Upper lobe of left lung (tissue), 6 donors: ENCODE results near the gene HSPB6. TPM values are rescaled to one million over a fixed set of nuclear protein-coding genes. Genes with fewer than 3 reads are reported as not detected.

ENCODE experiments used
- ATAC-seq, 2 donors: fragments of 200-7000 bp; cut with Tn5 transposase; one replicate each; pipeline ENCODE4 v1.9.1; 2022; ENCODE audit warnings: mild to moderate bottlenecking in 2 of 2, moderate library complexity in 2 of 2; ENCODE audit not compliant: low FRiP score in 2 of 2
- DNase-seq, 2 donors: peaks; one replicate each; pipeline ENCODE4 v3.0.0-alpha.2; 2019 to 2020
- H3K27ac ChIP-seq, 4 donors: fragments of 200-600 bp; sonication (generic); one replicate each; pipeline ENCODE4 v1.5.1; 2016 to 2019
- H3K27me3 ChIP-seq, 4 donors: fragments of 200-600 bp; sonication (generic); one replicate each; pipeline ENCODE4 v1.5.1; 2017 to 2019
- H3K36me3 ChIP-seq, 4 donors: fragments of 200-600 bp; sonication (generic); one replicate each; pipeline ENCODE4 v1.5.1; 2016 to 2019
- H3K4me1 ChIP-seq, 4 donors: fragments of 200-600 bp; sonication (generic); one replicate each; pipeline ENCODE4 v1.5.1; 2018 to 2019
- H3K4me3 ChIP-seq, 4 donors: fragments of 200-600 bp; sonication (generic); one replicate each; pipeline ENCODE4 v1.5.1; 2017 to 2019; ENCODE audit warnings: mild to moderate bottlenecking in 2 of 4, moderate library complexity in 1 of 4
- H3K9me3 ChIP-seq, 4 donors: fragments of 200-600 bp; sonication (generic); one replicate each; pipeline ENCODE4 v1.5.1; 2018 to 2019
- EP300 ChIP-seq, 4 donors: sonication (generic); formaldehyde crosslinking; IDR thresholded peaks; one replicate each; pipeline ENCODE4 v1.5.1; 2017; ENCODE audit warnings: antibody characterized with exemption in 4 of 4, control low read depth in 2 of 4
- POLR2A ChIP-seq, 4 donors: fragments of 450-650 bp; IDR thresholded peaks; one replicate each; pipeline ENCODE4 v1.5.1; 2016 to 2017; ENCODE audit warnings: antibody characterized with exemption in 4 of 4, mild to moderate bottlenecking in 2 of 4
- POLR2AphosphoS5 ChIP-seq, 2 donors: sonication (generic); formaldehyde crosslinking; IDR thresholded peaks; one replicate each; pipeline ENCODE4 v1.5.1; 2017; ENCODE audit warnings: antibody characterized with exemption in 2 of 2
- WGBS, 2 donors: methylation state at CpG; one replicate each; pipeline ENCODE4 v1.1.5; 2017 to 2018; 5-methylcytosine and 5-hydroxymethylcytosine counted together
- total RNA-seq, 6 donors: library from RNA; depleted of rRNA in 4 of 6; stranded (reverse); fragments of >200 nt in 4 of 6; gene quantifications; one replicate each; pipeline versions ENCODE4 v1.1.0 to v1.2.1, GENCODE V29; 2016 to 2021
- TF ChIP-seq, protein P1 (sequence below), 6 experiments: fragments of 450-650 bp in 4 of 6; fragments of 200-600 bp in 2 of 6; sonication (generic) in 2 of 6; IDR thresholded peaks; one replicate each; pipeline ENCODE4 v1.5.1; 2016 to 2019; ENCODE audit warnings: antibody characterized with exemption in 6 of 6
- donor health status: DM: no; HTN: no; CAD: no; lungs with moderate emphysema.
- donor health status: DM: no; HTN: yes; CAD: no; lungs with severe emphysema.

Gene HSPB6
- total RNA-seq, 6 donors from 2014 or later, result 4.2 to 46.2 (median 18.4) TPM

DNA sequence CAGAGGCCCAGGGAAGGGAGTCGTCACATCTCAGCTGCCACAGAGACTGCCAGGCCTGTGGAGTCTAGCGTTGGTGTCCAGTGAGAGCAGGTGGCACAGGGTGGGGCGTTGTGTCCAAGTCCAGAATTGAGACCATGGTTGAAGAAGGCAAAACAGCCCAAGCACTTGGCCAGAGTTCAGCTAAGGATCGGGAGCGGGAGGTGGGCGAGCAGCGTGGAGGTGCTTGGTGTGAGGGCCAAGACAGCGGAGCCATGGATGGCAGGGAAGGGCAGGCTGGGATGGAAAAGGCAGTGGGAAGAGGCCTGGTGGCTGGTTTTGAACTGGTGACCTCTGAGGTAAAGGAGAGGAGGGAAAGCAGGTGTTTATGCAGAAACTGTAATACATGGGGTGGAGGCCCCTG lies 22.6 kb downstream of the HSPB6 start:
- peaks cover 31 to 99% (median 87%) of the 10 kb centered on the region in 4 donors for H3K36me3 ChIP-seq
- no peak overlapping the region for H3K4me3 ChIP-seq
- no peaks in the 10 kb centered on the region for H3K27me3 ChIP-seq
- TF ChIP-seq POLR2A (IDR thresholded peaks at IDR 0.05), result no peak
- no peak for TF ChIP-seq POLR2AphosphoS5 (IDR thresholded peaks at IDR 0.05)
- no peak for TF ChIP-seq EP300 (IDR thresholded peaks at IDR 0.05)
- TF ChIP-seq, protein P1, sequence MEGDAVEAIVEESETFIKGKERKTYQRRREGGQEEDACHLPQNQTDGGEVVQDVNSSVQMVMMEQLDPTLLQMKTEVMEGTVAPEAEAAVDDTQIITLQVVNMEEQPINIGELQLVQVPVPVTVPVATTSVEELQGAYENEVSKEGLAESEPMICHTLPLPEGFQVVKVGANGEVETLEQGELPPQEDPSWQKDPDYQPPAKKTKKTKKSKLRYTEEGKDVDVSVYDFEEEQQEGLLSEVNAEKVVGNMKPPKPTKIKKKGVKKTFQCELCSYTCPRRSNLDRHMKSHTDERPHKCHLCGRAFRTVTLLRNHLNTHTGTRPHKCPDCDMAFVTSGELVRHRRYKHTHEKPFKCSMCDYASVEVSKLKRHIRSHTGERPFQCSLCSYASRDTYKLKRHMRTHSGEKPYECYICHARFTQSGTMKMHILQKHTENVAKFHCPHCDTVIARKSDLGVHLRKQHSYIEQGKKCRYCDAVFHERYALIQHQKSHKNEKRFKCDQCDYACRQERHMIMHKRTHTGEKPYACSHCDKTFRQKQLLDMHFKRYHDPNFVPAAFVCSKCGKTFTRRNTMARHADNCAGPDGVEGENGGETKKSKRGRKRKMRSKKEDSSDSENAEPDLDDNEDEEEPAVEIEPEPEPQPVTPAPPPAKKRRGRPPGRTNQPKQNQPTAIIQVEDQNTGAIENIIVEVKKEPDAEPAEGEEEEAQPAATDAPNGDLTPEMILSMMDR (IDR thresholded peaks at IDR 0.05), result no peak
- H3K27ac ChIP-seq, result no peak overlapping the region
- DNase-seq, result no peak
- WGBS, 2 donors, result 93 to 96% methylated on average over 8 of the region's 8 CpGs
- no peaks in the 10 kb centered on the region for H3K9me3 ChIP-seq
- no peak for ATAC-seq
- peaks cover 0 to 5% (median 3%) of the 10 kb centered on the region in 4 donors for H3K4me1 ChIP-seq

DNA sequence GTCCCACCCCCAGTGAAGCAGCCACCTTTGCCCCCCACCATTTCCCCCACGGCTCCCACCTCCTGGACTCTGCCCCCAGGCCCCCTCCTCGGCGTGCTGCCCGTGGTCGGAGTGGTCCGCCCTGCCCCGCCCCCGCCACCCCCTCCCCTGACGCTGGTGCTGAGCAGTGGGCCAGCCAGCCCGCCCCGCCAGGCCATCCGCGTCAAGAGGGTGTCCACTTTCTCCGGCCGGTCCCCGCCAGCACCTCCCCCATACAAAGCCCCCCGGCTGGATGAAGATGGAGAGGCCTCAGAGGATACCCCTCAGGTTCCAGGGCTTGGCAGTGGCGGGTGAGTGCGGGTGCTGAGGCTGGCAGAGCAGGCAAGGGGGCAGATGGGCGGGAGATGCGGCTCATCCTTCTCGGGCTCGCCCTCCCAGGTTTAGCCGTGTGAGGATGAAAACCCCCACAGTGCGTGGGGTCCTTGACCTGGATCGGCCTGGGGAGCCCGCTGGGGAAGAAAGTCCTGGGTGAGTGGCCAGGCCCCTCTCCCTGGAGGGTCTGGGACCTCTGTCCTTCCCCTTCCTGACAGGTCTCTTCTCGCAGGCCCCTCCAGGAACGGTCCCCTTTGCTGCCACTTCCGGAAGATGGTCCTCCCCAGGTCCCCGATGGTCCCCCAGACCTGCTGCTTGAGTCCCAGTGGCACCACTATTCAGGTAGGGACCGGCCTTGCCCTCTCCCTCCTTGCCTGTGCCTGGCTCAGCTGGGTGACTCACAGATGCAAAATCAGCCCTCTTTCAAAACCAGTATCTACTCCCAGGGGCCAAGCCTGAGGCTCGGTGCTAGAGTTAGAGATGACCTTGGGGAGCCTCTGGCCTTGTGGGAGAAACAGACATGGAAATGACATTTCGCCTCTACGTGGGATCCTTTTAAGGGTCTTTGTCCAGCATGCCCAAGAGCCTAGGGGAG lies 23.4 kb downstream of the HSPB6 start:
- whole genome bisulfite sequencing, 2 donors, result 96% methylated on average over 17 to 29 of the region's 35 CpGs
- DNase-seq (no peak), ATAC-seq (no peak)
- Histone ChIP-seq H3K27ac (no peak overlapping the region), H3K27me3 (no peaks in the 10 kb centered on the region), H3K4me3 (no peak overlapping the region), H3K4me1 (no peaks in the 10 kb centered on the region), H3K9me3 (no peaks in the 10 kb centered on the region), H3K36me3 (peaks cover 38 to 100% (median 90%) of the 10 kb centered on the region in 4 donors)
- TF ChIP-seq POLR2A (IDR thresholded peaks at IDR 0.05), result no peak
- no peak for TF ChIP-seq POLR2AphosphoS5 (IDR thresholded peaks at IDR 0.05)
- TF ChIP-seq, protein P1 (IDR thresholded peaks at IDR 0.05), result no peak
- TF ChIP-seq EP300 (IDR thresholded peaks at IDR 0.05), result no peak

DNA sequence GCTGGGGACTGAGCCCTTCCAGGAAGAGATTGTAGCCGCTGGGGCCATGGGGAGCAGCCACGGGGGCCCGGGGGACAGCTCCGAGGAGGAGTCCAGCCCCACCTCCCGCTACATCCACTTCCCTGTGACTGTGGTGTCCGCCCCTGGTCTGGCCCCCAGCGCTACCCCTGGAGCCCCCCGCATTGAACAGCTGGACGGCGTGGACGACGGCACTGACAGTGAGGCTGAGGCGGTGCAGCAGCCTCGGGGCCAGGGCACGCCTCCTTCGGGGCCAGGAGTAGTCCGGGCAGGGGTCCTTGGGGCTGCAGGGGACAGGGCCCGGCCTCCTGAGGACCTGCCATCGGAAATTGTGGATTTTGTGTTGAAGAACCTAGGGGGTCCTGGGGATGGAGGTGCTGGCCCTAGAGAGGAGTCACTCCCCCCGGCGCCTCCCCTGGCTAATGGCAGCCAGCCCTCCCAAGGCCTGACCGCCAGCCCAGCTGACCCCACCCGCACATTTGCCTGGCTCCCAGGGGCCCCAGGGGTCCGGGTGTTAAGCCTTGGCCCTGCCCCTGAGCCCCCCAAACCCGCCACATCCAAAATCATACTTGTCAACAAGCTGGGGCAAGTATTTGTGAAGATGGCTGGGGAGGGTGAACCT lies 24.2 kb downstream of the HSPB6 start:
- ATAC-seq (no peak), DNase-seq (peak in 1 of 2 donors; percentile 76)
- TF ChIP-seq POLR2AphosphoS5 (IDR thresholded peaks at IDR 0.05) (no peak), POLR2A (IDR thresholded peaks at IDR 0.05) (no peak)
- Histone ChIP-seq H3K9me3 (no peaks in the 10 kb centered on the region), H3K4me3 (no peak overlapping the region), H3K36me3 (peaks cover 43 to 100% (median 90%) of the 10 kb centered on the region in 4 donors), H3K4me1 (no peaks in the 10 kb centered on the region), H3K27ac (no peak overlapping the region), H3K27me3 (no peaks in the 10 kb centered on the region)
- 86% methylated on average over 19 of the region's 25 CpGs; no CpG with 5 or more reads in 1 of the 2 donors for WGBS, 2 donors

DNA sequence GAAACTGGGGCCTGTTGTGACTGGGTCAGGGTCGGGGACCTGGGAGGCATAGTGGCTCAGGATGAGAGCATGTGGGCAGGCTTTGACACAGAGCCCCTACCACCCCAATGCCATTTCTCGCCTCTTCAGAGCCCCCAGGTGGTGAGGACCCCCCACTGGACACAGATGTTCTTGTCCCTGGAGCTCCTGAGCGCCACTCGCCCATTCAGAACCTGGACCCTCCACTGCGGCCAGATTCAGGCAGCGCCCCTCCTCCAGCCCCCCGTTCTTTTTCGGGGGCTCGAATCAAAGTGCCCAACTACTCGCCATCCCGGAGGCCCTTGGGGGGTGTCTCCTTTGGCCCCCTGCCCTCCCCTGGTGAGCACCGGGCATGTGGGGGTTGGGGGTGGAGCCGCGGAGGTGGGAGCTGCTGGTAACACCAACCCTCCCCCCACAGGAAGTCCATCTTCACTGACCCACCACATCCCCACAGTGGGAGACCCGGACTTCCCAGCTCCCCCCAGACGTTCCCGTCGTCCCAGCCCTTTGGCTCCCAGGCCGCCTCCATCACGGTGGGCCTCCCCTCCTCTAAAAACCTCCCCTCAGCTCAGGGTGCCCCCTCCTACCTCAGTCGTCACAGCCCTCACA lies 24.9 kb downstream of the HSPB6 start:
- 88 to 93% methylated on average over 20 to 21 of the region's 21 CpGs for WGBS, 2 donors
- no peak for DNase-seq
- ATAC-seq, result no peak
- peaks cover 50 to 100% (median 91%) of the 10 kb centered on the region in 4 donors for H3K36me3 ChIP-seq
- no peak overlapping the region for H3K27ac ChIP-seq
- H3K9me3 ChIP-seq, result no peaks in the 10 kb centered on the region
- no peaks in the 10 kb centered on the region for H3K4me1 ChIP-seq
- TF ChIP-seq POLR2A (IDR thresholded peaks at IDR 0.05), result no peak
- TF ChIP-seq POLR2AphosphoS5 (IDR thresholded peaks at IDR 0.05), result no peak
- no peak for TF ChIP-seq EP300 (IDR thresholded peaks at IDR 0.05)
- TF ChIP-seq, protein P1 (IDR thresholded peaks at IDR 0.05), result no peak
- H3K4me3 ChIP-seq, result no peak overlapping the region
- no peaks in the 10 kb centered on the region for H3K27me3 ChIP-seq

DNA sequence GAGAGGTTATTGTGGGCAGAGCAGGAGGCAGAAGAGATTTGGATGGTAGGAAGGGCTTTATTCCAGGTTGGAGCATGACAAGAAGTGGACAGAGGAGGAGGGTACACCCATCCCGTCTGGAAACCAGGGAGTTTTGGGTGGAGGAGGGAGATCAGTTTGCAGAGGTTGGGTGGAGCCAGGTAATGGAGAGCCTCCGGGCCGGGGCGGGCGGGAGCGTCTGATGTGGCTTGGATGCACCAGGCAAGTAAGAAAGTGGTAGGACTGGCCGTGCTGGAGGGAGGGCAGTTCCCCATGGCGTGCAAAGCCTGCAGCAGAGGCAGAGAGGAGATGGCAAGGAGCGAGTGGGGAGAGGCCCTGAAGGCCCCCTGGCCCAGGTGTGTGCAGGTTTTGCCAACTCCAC lies 25.5 kb downstream of the HSPB6 start:
- Histone ChIP-seq H3K9me3 (no peaks in the 10 kb centered on the region), H3K4me3 (no peak overlapping the region), H3K4me1 (no peaks in the 10 kb centered on the region), H3K36me3 (peaks cover 54 to 98% (median 91%) of the 10 kb centered on the region in 4 donors), H3K27me3 (no peaks in the 10 kb centered on the region), H3K27ac (no peak overlapping the region)
- DNase-seq (peak in 1 of 2 donors; percentile 80), ATAC-seq (no peak)
- 87 to 90% methylated on average over 9 of the region's 9 CpGs for WGBS, 2 donors
- TF ChIP-seq EP300 (IDR thresholded peaks at IDR 0.05) (no peak), POLR2A (IDR thresholded peaks at IDR 0.05) (no peak), POLR2AphosphoS5 (IDR thresholded peaks at IDR 0.05) (no peak)
- TF ChIP-seq, protein P1 (IDR thresholded peaks at IDR 0.05), result no peak
